Measurements from ENCODE around the gene ATP6V0A4. TPM values are rescaled to one million over a fixed set of nuclear protein-coding genes. Genes with fewer than 3 reads are reported as not detected.

Gene ATP6V0A4
- total RNA-seq, 1 experiment from 2014 or later, result 1.1 TPM

DNA sequence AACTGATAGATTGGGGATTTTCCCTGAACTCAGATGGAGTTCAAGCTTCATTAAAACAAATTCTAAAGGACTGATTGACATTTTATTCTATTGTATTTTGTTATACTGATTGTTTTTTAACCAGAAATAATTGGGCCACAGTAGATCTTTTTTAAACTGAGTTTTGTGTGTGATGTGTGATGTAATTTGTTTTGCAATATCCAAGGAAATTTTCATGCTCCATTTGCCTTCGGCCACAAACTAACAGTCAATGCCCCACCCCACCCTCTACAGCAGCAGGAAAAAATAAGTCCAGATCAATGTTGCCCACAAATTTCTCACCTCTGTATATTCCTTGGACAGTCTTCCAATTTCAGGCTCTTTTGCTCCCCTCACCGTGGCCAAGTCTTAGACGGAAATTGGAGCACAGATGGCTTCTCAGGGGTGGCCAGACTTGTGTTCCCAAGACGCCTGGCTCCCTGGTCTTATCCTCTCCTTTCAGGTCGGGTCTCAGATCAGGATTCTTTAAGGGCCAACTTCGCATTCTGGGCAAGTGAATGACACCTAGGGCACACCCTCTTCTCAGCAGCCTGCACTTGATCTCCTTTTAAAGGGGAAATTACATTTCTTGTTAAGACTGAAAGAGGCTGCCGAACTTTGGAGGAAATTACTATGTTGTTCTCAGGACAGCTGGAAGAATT is 97.0 kb downstream of the ATP6V0A4 start, which contains the start of gene SVOPL:
Gene SVOPL (minus strand): TSS at position 506 of the 680 bp plus-strand sequence. CDS start 22,317 bp downstream, outside the sequence.
- ATAC-seq, result no peak
- ChIA-PET POLR2A (no interaction called here), CTCF (no interaction called here)
- Mint-ChIP-seq H3K9me3 (no peaks in the 10 kb centered on the region; the same call in 1 of the 2 replicates), H3K4me1 (peaks cover 3% of the 10 kb centered on the region), H3K27me3 (ENCODE audit: low read depth) (no peaks in the 10 kb centered on the region), H3K27ac (no peak within 1 kb of the TSS), H3K36me3 (no peaks in the 10 kb centered on the region), H3K4me3 (no peak within 1 kb of the TSS)
- TF ChIP-seq ZNF416 (CRISPR knock-in tag; IDR thresholded peaks at IDR 0.05) (no peak), TP53 (CRISPR knock-in tag; IDR thresholded peaks at IDR 0.05) (no peak), PRRX2 (CRISPR knock-in tag; IDR thresholded peaks at IDR 0.05) (no peak), SOX15 (CRISPR knock-in tag; IDR thresholded peaks at IDR 0.05) (no peak), JUN (CRISPR knock-in tag; IDR thresholded peaks at IDR 0.05) (no peak), NR3C1 (CRISPR knock-in tag; conservative IDR thresholded peaks at IDR 0.05; ENCODE audit: low read depth) (no peak)
- TF ChIP-seq, protein P1, sequence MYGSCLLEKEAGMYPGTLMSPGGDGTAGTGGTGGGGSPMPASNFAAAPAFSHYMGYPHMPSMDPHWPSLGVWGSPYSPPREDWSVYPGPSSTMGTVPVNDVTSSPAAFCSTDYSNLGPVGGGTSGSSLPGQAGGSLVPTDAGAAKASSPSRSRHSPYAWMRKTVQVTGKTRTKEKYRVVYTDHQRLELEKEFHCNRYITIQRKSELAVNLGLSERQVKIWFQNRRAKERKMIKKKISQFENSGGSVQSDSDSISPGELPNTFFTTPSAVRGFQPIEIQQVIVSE (CRISPR knock-in tag; IDR thresholded peaks at IDR 0.05; ENCODE audit: borderline replicate concordance), result no peak
- TF ChIP-seq, protein P2, sequence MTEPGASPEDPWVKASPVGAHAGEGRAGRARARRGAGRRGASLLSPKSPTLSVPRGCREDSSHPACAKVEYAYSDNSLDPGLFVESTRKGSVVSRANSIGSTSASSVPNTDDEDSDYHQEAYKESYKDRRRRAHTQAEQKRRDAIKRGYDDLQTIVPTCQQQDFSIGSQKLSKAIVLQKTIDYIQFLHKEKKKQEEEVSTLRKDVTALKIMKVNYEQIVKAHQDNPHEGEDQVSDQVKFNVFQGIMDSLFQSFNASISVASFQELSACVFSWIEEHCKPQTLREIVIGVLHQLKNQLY (CRISPR knock-in tag; IDR thresholded peaks at IDR 0.05), result no peak
- TF ChIP-seq, protein P3, sequence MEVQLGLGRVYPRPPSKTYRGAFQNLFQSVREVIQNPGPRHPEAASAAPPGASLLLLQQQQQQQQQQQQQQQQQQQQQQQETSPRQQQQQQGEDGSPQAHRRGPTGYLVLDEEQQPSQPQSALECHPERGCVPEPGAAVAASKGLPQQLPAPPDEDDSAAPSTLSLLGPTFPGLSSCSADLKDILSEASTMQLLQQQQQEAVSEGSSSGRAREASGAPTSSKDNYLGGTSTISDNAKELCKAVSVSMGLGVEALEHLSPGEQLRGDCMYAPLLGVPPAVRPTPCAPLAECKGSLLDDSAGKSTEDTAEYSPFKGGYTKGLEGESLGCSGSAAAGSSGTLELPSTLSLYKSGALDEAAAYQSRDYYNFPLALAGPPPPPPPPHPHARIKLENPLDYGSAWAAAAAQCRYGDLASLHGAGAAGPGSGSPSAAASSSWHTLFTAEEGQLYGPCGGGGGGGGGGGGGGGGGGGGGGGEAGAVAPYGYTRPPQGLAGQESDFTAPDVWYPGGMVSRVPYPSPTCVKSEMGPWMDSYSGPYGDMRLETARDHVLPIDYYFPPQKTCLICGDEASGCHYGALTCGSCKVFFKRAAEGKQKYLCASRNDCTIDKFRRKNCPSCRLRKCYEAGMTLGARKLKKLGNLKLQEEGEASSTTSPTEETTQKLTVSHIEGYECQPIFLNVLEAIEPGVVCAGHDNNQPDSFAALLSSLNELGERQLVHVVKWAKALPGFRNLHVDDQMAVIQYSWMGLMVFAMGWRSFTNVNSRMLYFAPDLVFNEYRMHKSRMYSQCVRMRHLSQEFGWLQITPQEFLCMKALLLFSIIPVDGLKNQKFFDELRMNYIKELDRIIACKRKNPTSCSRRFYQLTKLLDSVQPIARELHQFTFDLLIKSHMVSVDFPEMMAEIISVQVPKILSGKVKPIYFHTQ (CRISPR knock-in tag; IDR thresholded peaks at IDR 0.05), result no peak
- DNase-seq (ENCODE audit: low spot score), result no peak

DNA sequence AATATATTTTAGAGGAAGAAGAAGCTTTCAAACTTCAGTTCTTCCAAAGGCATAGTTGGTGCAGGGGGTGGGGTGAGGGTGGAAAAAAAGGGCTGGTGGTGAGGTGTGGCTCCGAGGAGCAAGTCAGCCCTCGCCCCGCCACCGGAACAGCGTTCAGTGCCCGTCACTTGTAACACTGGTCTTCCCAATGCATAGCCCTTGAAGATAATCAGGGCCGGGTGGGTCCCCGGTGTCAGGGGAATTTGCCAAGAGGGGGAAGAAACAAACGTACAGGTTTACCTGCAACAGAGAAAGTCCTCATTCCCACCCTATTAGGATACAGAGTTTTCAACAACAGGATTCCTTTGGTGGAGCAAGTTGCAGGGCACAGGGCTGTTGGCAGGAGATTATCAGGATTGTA is 98.3 kb downstream of the ATP6V0A4 start:
- ChIA-PET CTCF (no interaction called here), POLR2A (no interaction called here)
- H3K27ac Mint-ChIP-seq, result no peak overlapping the region
- TF ChIP-seq, protein P4, sequence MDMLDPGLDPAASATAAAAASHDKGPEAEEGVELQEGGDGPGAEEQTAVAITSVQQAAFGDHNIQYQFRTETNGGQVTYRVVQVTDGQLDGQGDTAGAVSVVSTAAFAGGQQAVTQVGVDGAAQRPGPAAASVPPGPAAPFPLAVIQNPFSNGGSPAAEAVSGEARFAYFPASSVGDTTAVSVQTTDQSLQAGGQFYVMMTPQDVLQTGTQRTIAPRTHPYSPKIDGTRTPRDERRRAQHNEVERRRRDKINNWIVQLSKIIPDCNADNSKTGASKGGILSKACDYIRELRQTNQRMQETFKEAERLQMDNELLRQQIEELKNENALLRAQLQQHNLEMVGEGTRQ (CRISPR knock-in tag; IDR thresholded peaks at IDR 0.05), result no peak
- TF ChIP-seq CBFB (CRISPR knock-in tag; IDR thresholded peaks at IDR 0.05; ENCODE audit: low read depth) (no peak), MYBL2 (CRISPR knock-in tag; IDR thresholded peaks at IDR 0.05) (no peak), ZNF138 (CRISPR knock-in tag; conservative IDR thresholded peaks at IDR 0.05) (no peak), OVOL2 (CRISPR knock-in tag; IDR thresholded peaks at IDR 0.05; ENCODE audit: borderline replicate concordance) (no peak), NR2C2 (CRISPR knock-in tag; IDR thresholded peaks at IDR 0.05) (no peak), GRHL2 (CRISPR knock-in tag; IDR thresholded peaks at IDR 0.05; ENCODE audit: insufficient replicate concordance, severe bottlenecking) (no peak), CREM (CRISPR knock-in tag; IDR thresholded peaks at IDR 0.05) (no peak), NFATC4 (CRISPR knock-in tag; IDR thresholded peaks at IDR 0.05) (no peak), JAZF1 (CRISPR knock-in tag; IDR thresholded peaks at IDR 0.05) (no peak), ZNF416 (CRISPR knock-in tag; IDR thresholded peaks at IDR 0.05) (no peak), KAT7 (CRISPR knock-in tag; IDR thresholded peaks at IDR 0.05; ENCODE audit: borderline replicate concordance) (no peak)
- TF ChIP-seq, protein P2 (CRISPR knock-in tag; IDR thresholded peaks at IDR 0.05), result no peak
- no peaks in the 10 kb centered on the region for H3K36me3 Mint-ChIP-seq
- ATAC-seq (no peak), DNase-seq (ENCODE audit: low spot score) (no peak)
- H3K9me3 Mint-ChIP-seq, result peaks cover 4% of the 10 kb centered on the region; the same call in 1 of the 2 replicates
- H3K4me3 Mint-ChIP-seq, result no peak overlapping the region
- no peaks in the 10 kb centered on the region for H3K27me3 Mint-ChIP-seq (ENCODE audit: low read depth)
- peaks cover 3% of the 10 kb centered on the region for H3K4me1 Mint-ChIP-seq
